ENCODE measurements around the gene STRN4.

The STRN4 gene

GRCh38 chr19:46674416-46675178 is 71.7 kb downstream of the STRN4 start (continued):
- TF ChIP-seq CSRNP3 (CRISPR knock-in tag; IDR thresholded peaks at IDR 0.05): no peak
- no peak for TF ChIP-seq ZFP30 (CRISPR knock-in tag; IDR thresholded peaks at IDR 0.05)
- TF ChIP-seq PPARA (CRISPR knock-in tag; IDR thresholded peaks at IDR 0.05; ENCODE audit: borderline replicate concordance): no peak
- TF ChIP-seq, protein P1, sequence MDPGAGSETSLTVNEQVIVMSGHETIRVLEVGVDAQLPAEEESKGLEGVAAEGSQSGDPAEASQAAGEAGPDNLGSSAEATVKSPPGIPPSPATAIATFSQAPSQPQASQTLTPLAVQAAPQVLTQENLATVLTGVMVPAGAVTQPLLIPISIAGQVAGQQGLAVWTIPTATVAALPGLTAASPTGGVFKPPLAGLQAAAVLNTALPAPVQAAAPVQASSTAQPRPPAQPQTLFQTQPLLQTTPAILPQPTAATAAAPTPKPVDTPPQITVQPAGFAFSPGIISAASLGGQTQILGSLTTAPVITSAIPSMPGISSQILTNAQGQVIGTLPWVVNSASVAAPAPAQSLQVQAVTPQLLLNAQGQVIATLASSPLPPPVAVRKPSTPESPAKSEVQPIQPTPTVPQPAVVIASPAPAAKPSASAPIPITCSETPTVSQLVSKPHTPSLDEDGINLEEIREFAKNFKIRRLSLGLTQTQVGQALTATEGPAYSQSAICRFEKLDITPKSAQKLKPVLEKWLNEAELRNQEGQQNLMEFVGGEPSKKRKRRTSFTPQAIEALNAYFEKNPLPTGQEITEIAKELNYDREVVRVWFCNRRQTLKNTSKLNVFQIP (CRISPR knock-in tag; IDR thresholded peaks at IDR 0.05; ENCODE audit: borderline replicate concordance, low read depth): no peak
- TF ChIP-seq TOX (CRISPR knock-in tag; IDR thresholded peaks at IDR 0.05; ENCODE audit: borderline replicate concordance): no peak

GRCh38 chr19:46670813-46671212 is 75.4 kb downstream of the STRN4 start:
- TF ChIP-seq ZFP30 (CRISPR knock-in tag; IDR thresholded peaks at IDR 0.05): no peak
- no peak for TF ChIP-seq CSDC2 (CRISPR knock-in tag; IDR thresholded peaks at IDR 0.05)
- TF ChIP-seq ESRRG (CRISPR knock-in tag; IDR thresholded peaks at IDR 0.05): no peak
- TF ChIP-seq TCF4 (CRISPR knock-in tag; IDR thresholded peaks at IDR 0.05; ENCODE audit: borderline replicate concordance): no peak
- TF ChIP-seq BACH2 (CRISPR knock-in tag; IDR thresholded peaks at IDR 0.05; ENCODE audit: borderline replicate concordance): no peak
- TF ChIP-seq RARB (CRISPR knock-in tag; IDR thresholded peaks at IDR 0.05): no peak
- TF ChIP-seq ZNF70 (CRISPR knock-in tag; IDR thresholded peaks at IDR 0.05): no peak
- TF ChIP-seq SNAI2 (CRISPR knock-in tag; IDR thresholded peaks at IDR 0.05): no peak
- no peak for TF ChIP-seq OSR1 (CRISPR knock-in tag; IDR thresholded peaks at IDR 0.05)
- TF ChIP-seq, protein P2, sequence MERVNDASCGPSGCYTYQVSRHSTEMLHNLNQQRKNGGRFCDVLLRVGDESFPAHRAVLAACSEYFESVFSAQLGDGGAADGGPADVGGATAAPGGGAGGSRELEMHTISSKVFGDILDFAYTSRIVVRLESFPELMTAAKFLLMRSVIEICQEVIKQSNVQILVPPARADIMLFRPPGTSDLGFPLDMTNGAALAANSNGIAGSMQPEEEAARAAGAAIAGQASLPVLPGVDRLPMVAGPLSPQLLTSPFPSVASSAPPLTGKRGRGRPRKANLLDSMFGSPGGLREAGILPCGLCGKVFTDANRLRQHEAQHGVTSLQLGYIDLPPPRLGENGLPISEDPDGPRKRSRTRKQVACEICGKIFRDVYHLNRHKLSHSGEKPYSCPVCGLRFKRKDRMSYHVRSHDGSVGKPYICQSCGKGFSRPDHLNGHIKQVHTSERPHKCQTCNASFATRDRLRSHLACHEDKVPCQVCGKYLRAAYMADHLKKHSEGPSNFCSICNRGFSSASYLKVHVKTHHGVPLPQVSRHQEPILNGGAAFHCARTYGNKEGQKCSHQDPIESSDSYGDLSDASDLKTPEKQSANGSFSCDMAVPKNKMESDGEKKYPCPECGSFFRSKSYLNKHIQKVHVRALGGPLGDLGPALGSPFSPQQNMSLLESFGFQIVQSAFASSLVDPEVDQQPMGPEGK (CRISPR knock-in tag; IDR thresholded peaks at IDR 0.05; ENCODE audit: borderline replicate concordance): no peak
- no peak for TF ChIP-seq ZNF8 (CRISPR knock-in tag; IDR thresholded peaks at IDR 0.05)
- TF ChIP-seq, protein P3, sequence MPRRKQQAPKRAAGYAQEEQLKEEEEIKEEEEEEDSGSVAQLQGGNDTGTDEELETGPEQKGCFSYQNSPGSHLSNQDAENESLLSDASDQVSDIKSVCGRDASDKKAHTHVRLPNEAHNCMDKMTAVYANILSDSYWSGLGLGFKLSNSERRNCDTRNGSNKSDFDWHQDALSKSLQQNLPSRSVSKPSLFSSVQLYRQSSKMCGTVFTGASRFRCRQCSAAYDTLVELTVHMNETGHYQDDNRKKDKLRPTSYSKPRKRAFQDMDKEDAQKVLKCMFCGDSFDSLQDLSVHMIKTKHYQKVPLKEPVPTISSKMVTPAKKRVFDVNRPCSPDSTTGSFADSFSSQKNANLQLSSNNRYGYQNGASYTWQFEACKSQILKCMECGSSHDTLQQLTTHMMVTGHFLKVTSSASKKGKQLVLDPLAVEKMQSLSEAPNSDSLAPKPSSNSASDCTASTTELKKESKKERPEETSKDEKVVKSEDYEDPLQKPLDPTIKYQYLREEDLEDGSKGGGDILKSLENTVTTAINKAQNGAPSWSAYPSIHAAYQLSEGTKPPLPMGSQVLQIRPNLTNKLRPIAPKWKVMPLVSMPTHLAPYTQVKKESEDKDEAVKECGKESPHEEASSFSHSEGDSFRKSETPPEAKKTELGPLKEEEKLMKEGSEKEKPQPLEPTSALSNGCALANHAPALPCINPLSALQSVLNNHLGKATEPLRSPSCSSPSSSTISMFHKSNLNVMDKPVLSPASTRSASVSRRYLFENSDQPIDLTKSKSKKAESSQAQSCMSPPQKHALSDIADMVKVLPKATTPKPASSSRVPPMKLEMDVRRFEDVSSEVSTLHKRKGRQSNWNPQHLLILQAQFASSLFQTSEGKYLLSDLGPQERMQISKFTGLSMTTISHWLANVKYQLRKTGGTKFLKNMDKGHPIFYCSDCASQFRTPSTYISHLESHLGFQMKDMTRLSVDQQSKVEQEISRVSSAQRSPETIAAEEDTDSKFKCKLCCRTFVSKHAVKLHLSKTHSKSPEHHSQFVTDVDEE (CRISPR knock-in tag; IDR thresholded peaks at IDR 0.05): no peak
- TF ChIP-seq, protein P1 (CRISPR knock-in tag; IDR thresholded peaks at IDR 0.05; ENCODE audit: borderline replicate concordance, low read depth): no peak
- TF ChIP-seq ARNTL (CRISPR knock-in tag; IDR thresholded peaks at IDR 0.05; ENCODE audit: borderline replicate concordance, low read depth): no peak
- no peak for TF ChIP-seq GLIS3 (CRISPR knock-in tag; IDR thresholded peaks at IDR 0.05)
- TF ChIP-seq PPARA (CRISPR knock-in tag; IDR thresholded peaks at IDR 0.05; ENCODE audit: borderline replicate concordance): no peak
- TF ChIP-seq, protein P4, sequence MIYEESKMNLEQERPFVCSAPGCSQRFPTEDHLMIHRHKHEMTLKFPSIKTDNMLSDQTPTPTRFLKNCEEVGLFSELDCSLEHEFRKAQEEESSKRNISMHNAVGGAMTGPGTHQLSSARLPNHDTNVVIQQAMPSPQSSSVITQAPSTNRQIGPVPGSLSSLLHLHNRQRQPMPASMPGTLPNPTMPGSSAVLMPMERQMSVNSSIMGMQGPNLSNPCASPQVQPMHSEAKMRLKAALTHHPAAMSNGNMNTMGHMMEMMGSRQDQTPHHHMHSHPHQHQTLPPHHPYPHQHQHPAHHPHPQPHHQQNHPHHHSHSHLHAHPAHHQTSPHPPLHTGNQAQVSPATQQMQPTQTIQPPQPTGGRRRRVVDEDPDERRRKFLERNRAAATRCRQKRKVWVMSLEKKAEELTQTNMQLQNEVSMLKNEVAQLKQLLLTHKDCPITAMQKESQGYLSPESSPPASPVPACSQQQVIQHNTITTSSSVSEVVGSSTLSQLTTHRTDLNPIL (CRISPR knock-in tag; IDR thresholded peaks at IDR 0.05; ENCODE audit: low read depth): no peak
- TF ChIP-seq CSRNP3 (CRISPR knock-in tag; IDR thresholded peaks at IDR 0.05): no peak
- no peak for TF ChIP-seq TOX (CRISPR knock-in tag; IDR thresholded peaks at IDR 0.05; ENCODE audit: borderline replicate concordance)
- peak; percentile 58 for ATAC-seq

Measured in SK-N-SH treated with all-trans-retinoic acid at 6 μM for 48 hours (cell line).